HG03097 (cell line): ENCODE data around the gene DNAJA2.
A peak's percentile ranks its signal among the peaks of the same experiment; 100 is the strongest.

Experiments used
- ATAC-seq: cut with Tn5 transposase; IDR thresholded peaks from one replicate; pipeline ENCODE4 v1.9.1; 2021; ENCODE audit not compliant: unreplicated experiment, low FRiP score

Gene DNAJA2

GRCh38 chr16:46929378-46930332, 43.8 kb downstream of the DNAJA2 start:
- no peak for ATAC-seq

- ATAC-seq, result no peak
Measured at GRCh38 chr16:46928811-46929210, 44.7 kb downstream of the DNAJA2 start.

- no peak for ATAC-seq
Measured at GRCh38 chr16:46927273-46927672, 46.2 kb downstream of the DNAJA2 start.

- ATAC-seq, result no peak
Measured at GRCh38 chr16:46926470-46927225, 46.8 kb downstream of the DNAJA2 start.

- no peak for ATAC-seq
Measured at GRCh38 chr16:46924402-46924801, 49.1 kb downstream of the DNAJA2 start.

- ATAC-seq, result no peak
Measured at GRCh38 chr16:46923513-46924295, 49.8 kb downstream of the DNAJA2 start.

- no peak for ATAC-seq
Measured at GRCh38 chr16:46922239-46922638, 51.2 kb downstream of the DNAJA2 start.

- no peak for ATAC-seq
Measured at GRCh38 chr16:46920402-46921068, 52.9 kb downstream of the DNAJA2 start.

GRCh38 chr16:46918905-46919792, 54.3 kb downstream of the DNAJA2 start:
- ATAC-seq, result peak; percentile 50

GRCh38 chr16:46918400-46918799, 55.1 kb downstream of the DNAJA2 start:
- ATAC-seq, result no peak

- ATAC-seq, result no peak
Measured at GRCh38 chr16:46916980-46917379, 56.5 kb downstream of the DNAJA2 start.

GRCh38 chr16:46915483-46916025, 57.9 kb downstream of the DNAJA2 start:
- ATAC-seq, result no peak

GRCh38 chr16:46914556-46915201, 58.8 kb downstream of the DNAJA2 start:
- ATAC-seq, result no peak

GRCh38 chr16:46911650-46912049, 61.8 kb downstream of the DNAJA2 start:
- no peak for ATAC-seq

GRCh38 chr16:46911038-46911437, 62.4 kb downstream of the DNAJA2 start:
- peak; percentile 39 for ATAC-seq

- ATAC-seq, result no peak
Measured at GRCh38 chr16:46908540-46909372, 64.7 kb downstream of the DNAJA2 start.

GRCh38 chr16:46907061-46907774, 66.3 kb downstream of the DNAJA2 start:
- no peak for ATAC-seq
